DOHH2 (cell line): Measurements from ENCODE around the gene CUBN.

Source experiments
- H3F3A ChIP-seq: fragments of 200-600 bp; sonication (generic), shearing (Covaris generic); 2 replicates; pipeline ENCODE4 v1.6.0; 2016; ENCODE audit warnings: antibody characterized with exemption, mild to moderate bottlenecking; ENCODE audit not compliant: control insufficient read depth, insufficient read depth
- H3K27ac ChIP-seq: fragments of 200-600 bp; sonication (generic); 2 replicates; pipeline ENCODE4 v1.5.1; 2014; ENCODE audit warnings: low read depth, mild to moderate bottlenecking, low read length, moderate library complexity
- H3K27me3 ChIP-seq: fragments of 200-600 bp; sonication (generic); 2 replicates; pipeline ENCODE4 v1.6.1; 2014; ENCODE audit warnings: mild to moderate bottlenecking, low read length, mixed read lengths; ENCODE audit not compliant: control insufficient read depth
- H3K36me3 ChIP-seq: fragments of 200-600 bp; sonication (generic); 2 replicates; pipeline ENCODE4 v1.6.1; 2014; ENCODE audit warnings: mild to moderate bottlenecking, low read length, moderate library complexity, mixed read lengths; ENCODE audit not compliant: control insufficient read depth
- H3K4me1 ChIP-seq: fragments of 200-600 bp; sonication (generic); 2 replicates; pipeline ENCODE4 v1.6.1; 2014; ENCODE audit warnings: mild to moderate bottlenecking, low read length, mixed read lengths; ENCODE audit not compliant: control insufficient read depth
- H3K4me2 ChIP-seq: fragments of 200-600 bp; sonication (generic); 2 replicates; pipeline ENCODE4 v1.6.0; 2014; ENCODE audit warnings: mild to moderate bottlenecking, low read length, moderate library complexity
- H3K4me3 ChIP-seq: fragments of 200-600 bp; sonication (generic); 2 replicates; pipeline ENCODE4 v1.5.1; 2014; ENCODE audit warnings: mild to moderate bottlenecking, low read length, mixed read lengths
- H3K79me2 ChIP-seq: fragments of 200-600 bp; sonication (generic); 2 replicates; pipeline ENCODE4 v1.6.1; 2014; ENCODE audit warnings: mild to moderate bottlenecking, low read length, mixed read lengths; ENCODE audit not compliant: control insufficient read depth
- H3K9me2 ChIP-seq: fragments of 200-600 bp; sonication (generic); replicated peaks from 2 replicates; pipeline ENCODE4 v1.6.1; 2014; ENCODE audit warnings: mild to moderate bottlenecking, low read length, mixed read lengths; ENCODE audit not compliant: control insufficient read depth
- H3K9me3 ChIP-seq: fragments of 200-600 bp; sonication (generic); 2 replicates; pipeline ENCODE4 v1.6.1; 2014; ENCODE audit warnings: antibody characterized with exemption, low read length, mixed read lengths; ENCODE audit not compliant: control insufficient read depth, insufficient read depth
- H4K20me1 ChIP-seq: fragments of 200-600 bp; sonication (generic); 2 replicates; pipeline ENCODE4 v1.6.0; 2014; ENCODE audit warnings: low read depth, mild to moderate bottlenecking, antibody characterized with exemption, low read length, moderate library complexity; ENCODE audit not compliant: control insufficient read depth, insufficient read depth
- EZH2phosphoT487 ChIP-seq: fragments of 200-600 bp; sonication (generic); IDR thresholded peaks from 2 replicates; pipeline ENCODE4 v1.6.1; 2017; ENCODE audit warnings: borderline replicate concordance, mild to moderate bottlenecking, antibody characterized with exemption, low read length, moderate library complexity, mixed read lengths
- TF ChIP-seq, protein P1 (sequence below): fragments of 200-600 bp; sonication (generic); IDR thresholded peaks from one replicate; pipeline ENCODE4 v1.5.1; 2014; ENCODE audit warnings: antibody characterized with exemption, mild to moderate bottlenecking, low read depth, low read length; ENCODE audit not compliant: poor library complexity, severe bottlenecking

The CUBN gene

DNA sequence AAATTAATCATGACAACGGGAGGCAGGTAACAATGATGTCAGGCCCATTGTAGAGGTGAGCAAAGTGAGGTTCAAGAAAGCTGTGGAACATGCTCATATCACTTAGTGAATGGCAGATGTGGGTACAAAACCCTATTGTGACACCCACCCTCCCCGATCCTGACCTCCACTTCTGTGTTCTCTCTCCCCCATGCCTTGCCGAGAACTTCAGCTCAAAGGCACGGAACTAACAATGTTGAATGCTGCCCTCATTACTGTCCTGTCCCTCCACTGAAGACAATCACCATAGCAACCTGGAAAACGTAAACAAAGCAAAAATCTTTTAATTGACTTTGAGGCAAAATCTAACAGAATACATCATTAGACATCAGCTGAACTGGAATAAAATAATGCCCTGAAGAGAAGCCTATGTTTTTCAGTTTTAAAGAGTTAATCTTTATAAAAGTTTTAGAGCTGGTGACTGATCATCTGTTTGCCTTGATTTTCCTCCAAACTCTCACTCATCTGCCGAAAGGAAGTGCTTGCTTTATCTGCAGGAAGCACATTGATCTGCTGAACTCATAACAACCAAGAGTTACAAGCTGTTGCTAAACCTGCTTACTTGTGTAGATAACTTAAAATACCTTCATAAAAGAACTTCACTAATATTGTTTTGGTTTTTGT lies 133.6 kb downstream of the CUBN start:
- no peak for TF ChIP-seq EZH2phosphoT487
- TF ChIP-seq, protein P1, sequence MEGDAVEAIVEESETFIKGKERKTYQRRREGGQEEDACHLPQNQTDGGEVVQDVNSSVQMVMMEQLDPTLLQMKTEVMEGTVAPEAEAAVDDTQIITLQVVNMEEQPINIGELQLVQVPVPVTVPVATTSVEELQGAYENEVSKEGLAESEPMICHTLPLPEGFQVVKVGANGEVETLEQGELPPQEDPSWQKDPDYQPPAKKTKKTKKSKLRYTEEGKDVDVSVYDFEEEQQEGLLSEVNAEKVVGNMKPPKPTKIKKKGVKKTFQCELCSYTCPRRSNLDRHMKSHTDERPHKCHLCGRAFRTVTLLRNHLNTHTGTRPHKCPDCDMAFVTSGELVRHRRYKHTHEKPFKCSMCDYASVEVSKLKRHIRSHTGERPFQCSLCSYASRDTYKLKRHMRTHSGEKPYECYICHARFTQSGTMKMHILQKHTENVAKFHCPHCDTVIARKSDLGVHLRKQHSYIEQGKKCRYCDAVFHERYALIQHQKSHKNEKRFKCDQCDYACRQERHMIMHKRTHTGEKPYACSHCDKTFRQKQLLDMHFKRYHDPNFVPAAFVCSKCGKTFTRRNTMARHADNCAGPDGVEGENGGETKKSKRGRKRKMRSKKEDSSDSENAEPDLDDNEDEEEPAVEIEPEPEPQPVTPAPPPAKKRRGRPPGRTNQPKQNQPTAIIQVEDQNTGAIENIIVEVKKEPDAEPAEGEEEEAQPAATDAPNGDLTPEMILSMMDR, result no peak
- H3K79me2 ChIP-seq, result no peaks in the 10 kb centered on the region
- H3F3A ChIP-seq, result no peaks in the 10 kb centered on the region
- no peaks in the 10 kb centered on the region for H3K4me1 ChIP-seq
- no peaks in the 10 kb centered on the region for H3K27me3 ChIP-seq
- H3K36me3 ChIP-seq, result no peaks in the 10 kb centered on the region
- H4K20me1 ChIP-seq, result no peaks in the 10 kb centered on the region
- no peak overlapping the region for H3K4me3 ChIP-seq
- no peaks in the 10 kb centered on the region for H3K9me2 ChIP-seq
- no peak overlapping the region for H3K4me2 ChIP-seq
- no peak overlapping the region for H3K27ac ChIP-seq
- no peaks in the 10 kb centered on the region for H3K9me3 ChIP-seq

DNA sequence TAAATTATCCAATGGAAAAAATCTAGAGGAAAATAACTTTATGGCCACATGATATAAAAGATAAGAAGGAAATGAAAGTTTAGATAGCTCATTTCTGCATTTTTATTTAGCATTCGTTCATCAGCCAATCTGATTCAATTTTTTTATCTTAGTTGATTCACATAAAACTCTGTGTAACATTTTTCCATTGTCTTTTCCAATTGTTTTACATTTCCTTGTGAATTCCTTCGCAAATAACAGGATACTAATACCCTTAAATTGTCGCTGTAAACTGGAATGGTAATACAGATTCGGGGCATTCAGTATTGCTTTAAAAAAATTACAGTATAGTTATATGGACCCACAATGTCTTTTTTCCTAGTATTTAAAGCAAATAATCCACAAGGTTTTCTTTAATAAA lies 136.4 kb downstream of the CUBN start:
- Histone ChIP-seq H3K9me3 (no peaks in the 10 kb centered on the region), H3K4me1 (no peaks in the 10 kb centered on the region), H3K79me2 (no peaks in the 10 kb centered on the region), H3K36me3 (no peaks in the 10 kb centered on the region), H4K20me1 (no peaks in the 10 kb centered on the region), H3F3A (no peaks in the 10 kb centered on the region), H3K4me2 (no peak overlapping the region), H3K27ac (no peak overlapping the region), H3K9me2 (no peaks in the 10 kb centered on the region), H3K4me3 (no peak overlapping the region), H3K27me3 (no peaks in the 10 kb centered on the region)
- no peak for TF ChIP-seq EZH2phosphoT487
- TF ChIP-seq, protein P1, result no peak

DNA sequence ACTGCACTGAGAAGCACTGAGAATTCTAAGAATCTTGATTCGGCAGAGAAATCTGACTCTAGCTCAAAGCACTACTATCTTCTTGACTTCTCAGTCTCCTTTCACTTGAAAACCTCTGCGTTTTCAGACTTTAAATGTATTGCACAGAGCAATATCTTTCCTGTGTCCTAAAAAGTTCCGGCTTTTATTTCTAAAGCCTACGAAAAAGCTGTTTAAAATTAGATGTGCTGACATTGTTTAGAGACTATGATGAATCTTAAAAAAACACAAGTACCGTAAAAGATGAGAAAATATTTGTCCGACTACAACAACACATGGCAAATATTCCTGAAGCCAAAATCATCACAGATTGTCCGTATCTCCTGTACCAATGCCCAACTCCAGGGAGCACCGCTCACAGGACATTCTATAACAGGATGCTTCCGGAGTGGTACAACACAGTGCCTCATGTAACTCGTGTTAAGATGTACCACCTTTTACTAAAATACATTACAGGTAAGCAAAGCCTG lies 136.9 kb downstream of the CUBN start:
- Histone ChIP-seq H3K27ac (no peak overlapping the region), H3K9me2 (no peaks in the 10 kb centered on the region), H3K4me2 (no peak overlapping the region)

More for the DNA sequence above, 136.9 kb downstream of the CUBN start:
- Histone ChIP-seq H3F3A (no peaks in the 10 kb centered on the region), H3K27me3 (no peaks in the 10 kb centered on the region), H3K36me3 (no peaks in the 10 kb centered on the region), H3K9me3 (no peaks in the 10 kb centered on the region), H4K20me1 (no peaks in the 10 kb centered on the region), H3K4me1 (no peaks in the 10 kb centered on the region), H3K4me3 (no peak overlapping the region), H3K79me2 (no peaks in the 10 kb centered on the region)
- TF ChIP-seq EZH2phosphoT487, result no peak
- TF ChIP-seq, protein P1, result no peak
